ENCODE data around the gene TMPRSS3.

DNA sequence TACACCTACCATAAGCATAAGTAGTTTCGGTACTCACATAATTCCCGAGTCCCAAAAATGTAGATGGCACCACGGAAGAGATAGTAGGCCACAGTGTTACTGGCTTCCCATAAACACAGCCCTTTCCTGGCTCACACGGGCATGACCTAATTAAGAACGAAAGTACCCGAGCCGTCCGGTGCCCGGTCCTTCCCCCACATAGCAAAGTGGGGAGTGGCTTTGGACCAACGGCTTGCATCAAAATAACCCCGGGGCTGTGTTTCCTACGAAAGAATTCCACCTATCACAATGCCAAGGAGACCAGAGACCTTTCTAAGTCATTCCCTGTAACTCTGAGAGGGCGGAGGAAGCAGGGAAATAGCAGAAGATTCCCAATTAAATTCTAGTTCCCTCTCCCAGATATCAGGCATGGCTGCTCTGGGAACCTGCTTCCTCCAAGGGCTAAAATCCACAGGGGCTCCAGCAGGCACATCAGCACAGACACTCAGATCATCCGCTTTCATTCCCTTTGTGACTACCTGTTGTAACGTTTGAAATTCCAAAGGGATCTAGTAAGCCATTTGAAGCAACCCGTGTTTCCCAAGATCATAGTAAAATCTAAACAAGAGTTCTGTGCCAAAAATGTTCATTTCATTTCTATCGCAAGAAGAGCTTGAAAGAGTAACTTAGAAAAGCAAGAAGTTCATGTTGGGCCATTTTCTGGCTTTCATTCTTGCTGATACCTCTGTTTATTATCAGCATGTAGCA is at the start of gene TMPRSS3:
- TF ChIP-seq, protein P1, sequence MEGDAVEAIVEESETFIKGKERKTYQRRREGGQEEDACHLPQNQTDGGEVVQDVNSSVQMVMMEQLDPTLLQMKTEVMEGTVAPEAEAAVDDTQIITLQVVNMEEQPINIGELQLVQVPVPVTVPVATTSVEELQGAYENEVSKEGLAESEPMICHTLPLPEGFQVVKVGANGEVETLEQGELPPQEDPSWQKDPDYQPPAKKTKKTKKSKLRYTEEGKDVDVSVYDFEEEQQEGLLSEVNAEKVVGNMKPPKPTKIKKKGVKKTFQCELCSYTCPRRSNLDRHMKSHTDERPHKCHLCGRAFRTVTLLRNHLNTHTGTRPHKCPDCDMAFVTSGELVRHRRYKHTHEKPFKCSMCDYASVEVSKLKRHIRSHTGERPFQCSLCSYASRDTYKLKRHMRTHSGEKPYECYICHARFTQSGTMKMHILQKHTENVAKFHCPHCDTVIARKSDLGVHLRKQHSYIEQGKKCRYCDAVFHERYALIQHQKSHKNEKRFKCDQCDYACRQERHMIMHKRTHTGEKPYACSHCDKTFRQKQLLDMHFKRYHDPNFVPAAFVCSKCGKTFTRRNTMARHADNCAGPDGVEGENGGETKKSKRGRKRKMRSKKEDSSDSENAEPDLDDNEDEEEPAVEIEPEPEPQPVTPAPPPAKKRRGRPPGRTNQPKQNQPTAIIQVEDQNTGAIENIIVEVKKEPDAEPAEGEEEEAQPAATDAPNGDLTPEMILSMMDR (IDR thresholded peaks at IDR 0.05; ENCODE audit: low read depth, low read length, poor library complexity, severe bottlenecking), result no peak
- no peak for TF ChIP-seq EZH2phosphoT487 (IDR thresholded peaks at IDR 0.05; ENCODE audit: borderline replicate concordance, low read length)
